HG03135 (cell line): ENCODE results near the gene RHOT1.
"Not testable (repeated sequence)": the region's sequence is repeated elsewhere in the genome, so short reads cannot be mapped to it uniquely, and the experiment has no call there.

ENCODE experiments used
- ATAC-seq: cut with Tn5 transposase; IDR thresholded peaks from one replicate; pipeline ENCODE4 v1.9.1; 2021; ENCODE audit warnings: mild to moderate bottlenecking, moderate library complexity; ENCODE audit not compliant: unreplicated experiment

The RHOT1 gene

DNA sequence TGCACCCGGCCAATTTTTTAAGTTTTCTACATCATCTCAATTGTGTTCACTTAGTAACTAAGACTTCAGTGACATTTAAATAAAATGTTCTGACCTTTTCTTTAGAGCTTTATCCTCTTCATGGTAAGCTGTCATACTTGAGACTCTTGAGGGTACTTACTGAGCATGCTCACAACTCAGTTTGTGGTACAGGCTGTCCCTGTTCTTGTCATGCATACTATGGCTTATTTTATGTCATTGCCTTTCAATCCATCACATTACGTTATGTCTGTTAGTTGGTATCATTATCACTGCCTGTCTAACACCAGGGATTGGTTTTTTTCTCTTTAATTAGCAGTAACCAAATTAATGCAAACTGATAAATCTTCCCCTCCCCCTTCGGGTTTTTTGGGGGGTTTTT, 81.4 kb downstream of the RHOT1 start:
- no peak for ATAC-seq

DNA sequence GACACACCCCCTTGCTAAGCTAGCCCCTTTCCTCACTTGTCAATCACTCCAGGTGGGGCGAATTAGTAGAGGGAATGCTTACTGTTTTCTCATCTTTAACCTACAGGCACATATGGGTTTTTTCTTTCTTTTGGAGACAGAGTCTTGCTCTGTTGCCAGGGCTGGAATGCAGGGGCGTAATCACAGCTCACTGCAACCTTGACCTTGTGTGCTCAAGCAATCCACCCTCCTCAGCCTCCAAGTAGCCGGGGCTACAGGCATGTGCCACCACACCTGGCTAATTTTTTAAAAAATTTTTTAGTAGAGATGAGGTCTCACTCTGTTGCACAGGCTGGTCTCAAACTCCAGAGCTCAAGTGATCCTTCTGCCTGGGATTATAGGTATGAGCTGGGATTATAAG, 84.6 kb downstream of the RHOT1 start:
- ATAC-seq = no peak

DNA sequence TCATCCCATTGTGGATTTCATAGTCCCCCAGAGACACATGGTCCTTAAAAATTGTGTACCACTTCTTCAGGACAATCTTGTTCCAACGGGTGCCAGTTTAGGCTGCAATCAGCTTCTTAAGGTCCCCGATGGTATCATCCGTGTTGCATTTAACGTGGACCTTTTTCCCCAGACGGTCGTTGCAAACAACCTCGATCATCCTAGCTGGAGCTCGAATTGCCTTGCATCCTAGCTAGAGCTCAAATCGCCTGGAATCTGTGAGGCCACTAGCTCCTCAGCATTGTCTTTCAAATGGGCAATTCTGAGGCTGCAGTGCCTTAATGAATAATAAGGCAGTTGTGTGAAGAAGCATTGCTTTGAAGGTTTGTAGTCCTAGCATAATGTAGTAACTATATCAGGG, 85.6 kb downstream of the RHOT1 start:
- no peak for ATAC-seq

DNA sequence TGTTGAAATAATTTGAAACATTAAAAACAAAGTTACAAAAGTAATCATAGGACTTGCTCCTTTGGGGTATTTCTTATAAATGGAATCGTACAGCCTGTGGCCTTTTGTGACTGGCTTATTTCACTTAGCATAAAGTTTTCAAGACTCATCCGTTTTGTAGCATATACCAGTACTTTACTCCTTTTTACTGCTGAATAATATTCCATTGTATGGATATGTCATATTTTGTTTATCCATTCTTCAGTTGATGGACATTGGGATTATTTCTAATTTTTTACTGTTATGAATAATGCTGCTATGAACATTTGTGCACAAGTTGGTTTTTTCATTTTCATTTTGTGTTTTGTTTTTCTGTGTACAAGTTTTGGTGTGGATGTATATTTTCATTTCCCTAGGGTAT, 93.3 kb downstream of the RHOT1 start:
- no peak for ATAC-seq

DNA sequence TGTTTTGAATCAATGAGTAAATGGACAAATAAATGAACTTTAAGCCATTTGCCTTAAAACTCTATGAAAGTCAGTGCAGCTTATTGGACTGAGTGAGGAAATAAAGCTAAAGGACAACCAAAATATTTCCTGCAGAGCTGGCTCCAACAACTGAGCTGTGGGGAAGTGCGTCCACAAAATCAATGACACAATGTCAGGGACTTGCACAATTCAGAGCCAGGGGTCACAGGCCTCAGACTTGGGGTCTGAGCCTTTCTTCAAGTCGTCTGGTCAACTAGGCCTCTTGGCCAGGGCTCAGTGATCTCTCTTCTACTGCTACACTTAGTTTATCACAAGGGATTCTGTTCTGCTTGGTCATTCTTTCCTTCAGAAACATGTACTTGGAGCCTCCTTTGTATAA, 97.2 kb downstream of the RHOT1 start:
- no peak for ATAC-seq

DNA sequence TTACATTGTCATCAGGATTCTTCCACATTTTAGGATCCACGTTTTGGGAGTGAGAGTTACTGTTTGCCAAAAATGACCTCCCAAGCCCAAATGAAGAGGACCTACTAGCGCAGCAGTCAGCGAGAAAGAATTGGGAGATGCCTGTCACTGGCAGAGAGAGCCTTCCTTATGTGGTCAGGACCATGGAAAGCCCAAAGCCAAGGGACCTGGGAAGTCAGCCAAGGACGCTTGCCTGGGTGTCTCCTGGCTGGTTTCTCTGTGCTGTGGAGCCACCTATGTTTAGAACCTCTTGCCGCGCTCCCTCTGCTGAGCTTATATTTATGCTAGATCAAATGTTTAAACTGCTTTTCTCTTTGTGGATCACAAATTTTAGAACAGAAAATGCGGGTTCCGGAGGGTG, 98.4 kb downstream of the RHOT1 start:
- ATAC-seq = no peak

GRCh38 chr17:32241640-32242039, 99.3 kb downstream of the RHOT1 start:
- ATAC-seq = no peak

GRCh38 chr17:32249475-32249874, 107.2 kb downstream of the RHOT1 start:
- ATAC-seq = no peak

DNA sequence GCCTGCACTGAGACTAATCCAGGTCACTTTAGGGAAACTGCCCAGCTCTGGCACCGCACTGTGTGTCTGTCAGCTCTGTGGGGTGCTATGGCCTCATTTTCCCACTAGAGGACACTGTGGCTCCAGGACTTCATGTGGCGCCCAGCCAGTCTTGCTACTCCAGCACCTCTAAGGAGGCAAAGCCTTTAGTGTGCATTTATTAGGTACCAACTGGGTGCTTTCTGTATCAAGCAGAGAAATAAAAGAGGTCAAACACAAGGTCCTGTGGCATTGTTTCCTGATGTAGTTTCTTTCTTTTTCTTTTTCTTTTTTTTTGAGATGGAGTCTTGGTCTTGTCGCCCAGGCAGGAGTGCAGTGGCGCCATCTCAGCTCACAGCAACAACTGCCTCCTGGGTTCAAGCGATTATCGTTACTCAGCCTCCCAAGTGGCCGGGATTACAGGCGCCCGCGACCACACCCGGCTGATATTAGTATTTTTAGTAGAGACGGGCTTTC, 110.9 kb downstream of the RHOT1 start:
- no peak for ATAC-seq

DNA sequence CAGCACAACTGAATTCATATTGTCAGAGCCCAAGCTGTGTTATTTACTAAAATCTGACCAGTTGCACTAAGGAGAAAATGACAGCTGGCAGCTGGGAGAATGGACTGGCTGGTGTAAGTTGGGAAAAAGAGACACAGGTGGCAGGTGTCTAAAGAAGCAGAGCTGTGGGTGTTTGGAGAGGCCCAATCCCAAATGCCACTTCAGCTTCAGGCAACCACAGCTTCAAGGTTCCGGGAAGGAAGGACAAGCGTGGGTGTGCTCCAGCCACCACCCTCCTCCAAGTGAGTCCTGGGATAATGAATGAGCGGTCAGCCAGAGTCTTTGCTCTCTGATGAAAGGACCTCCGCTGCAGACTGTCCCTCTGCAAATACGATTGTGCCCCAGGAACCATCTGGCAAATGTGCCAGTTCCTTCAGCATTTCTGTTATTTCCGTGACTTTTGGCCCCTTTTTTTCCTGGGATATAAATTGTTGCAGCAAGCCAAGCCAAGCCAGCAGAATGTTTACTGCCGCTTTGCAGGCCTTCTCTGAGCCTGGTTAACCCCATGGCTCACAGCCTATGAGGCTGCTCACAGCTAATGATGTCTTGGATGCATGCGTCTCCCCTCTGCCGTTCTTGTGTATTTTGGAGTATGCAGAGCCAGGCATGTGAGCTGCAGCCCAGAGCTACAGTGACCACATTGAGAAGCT, 113.9 kb downstream of the RHOT1 start:
- ATAC-seq = no peak

DNA sequence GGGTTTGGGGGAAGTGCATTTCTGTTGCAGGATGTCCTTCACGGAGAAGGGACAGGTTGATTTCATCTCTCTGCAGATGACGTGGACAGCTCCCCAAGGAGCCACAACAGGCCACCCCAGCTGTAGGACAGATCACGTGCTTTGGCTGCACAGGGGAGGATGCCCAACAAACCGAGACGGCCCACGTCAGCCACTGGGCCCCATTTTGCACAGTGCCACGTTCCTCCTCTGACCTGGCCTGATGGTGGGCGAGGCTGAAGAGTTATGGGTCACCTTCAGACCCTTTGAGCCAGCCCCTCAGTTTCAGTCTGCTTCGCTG, 114.4 kb downstream of the RHOT1 start:
- ATAC-seq = no peak

- ATAC-seq = no peak
Measured at GRCh38 chr17:32258383-32259140, 116.3 kb downstream of the RHOT1 start.

DNA sequence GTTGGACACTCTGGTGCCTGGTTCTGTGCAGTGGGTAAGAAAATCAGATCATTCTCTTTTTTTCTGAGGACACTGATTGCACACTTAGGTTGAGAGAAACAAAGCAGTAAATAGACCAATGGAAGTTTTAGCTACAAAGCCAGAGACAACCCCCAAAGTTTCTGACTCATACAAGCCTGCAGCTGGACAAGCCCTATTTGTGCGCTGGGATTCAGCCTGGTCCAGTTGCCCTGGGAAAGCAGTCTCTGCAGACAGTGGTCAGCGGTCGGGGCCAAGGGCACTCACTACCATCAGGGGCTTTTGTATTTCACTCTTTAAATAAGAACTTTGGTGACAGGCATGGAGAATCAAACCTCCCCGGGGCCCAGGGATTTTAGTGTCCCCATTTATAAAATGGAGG, 117.3 kb downstream of the RHOT1 start:
- ATAC-seq = no peak

- no peak for ATAC-seq
Measured at GRCh38 chr17:32261417-32261736, 119.1 kb downstream of the RHOT1 start.

- no peak for ATAC-seq
Measured at GRCh38 chr17:32261936-32262510, 119.7 kb downstream of the RHOT1 start.

- ATAC-seq = not testable (repeated sequence)
Measured at GRCh38 chr17:32263515-32263914, 121.2 kb downstream of the RHOT1 start.

DNA sequence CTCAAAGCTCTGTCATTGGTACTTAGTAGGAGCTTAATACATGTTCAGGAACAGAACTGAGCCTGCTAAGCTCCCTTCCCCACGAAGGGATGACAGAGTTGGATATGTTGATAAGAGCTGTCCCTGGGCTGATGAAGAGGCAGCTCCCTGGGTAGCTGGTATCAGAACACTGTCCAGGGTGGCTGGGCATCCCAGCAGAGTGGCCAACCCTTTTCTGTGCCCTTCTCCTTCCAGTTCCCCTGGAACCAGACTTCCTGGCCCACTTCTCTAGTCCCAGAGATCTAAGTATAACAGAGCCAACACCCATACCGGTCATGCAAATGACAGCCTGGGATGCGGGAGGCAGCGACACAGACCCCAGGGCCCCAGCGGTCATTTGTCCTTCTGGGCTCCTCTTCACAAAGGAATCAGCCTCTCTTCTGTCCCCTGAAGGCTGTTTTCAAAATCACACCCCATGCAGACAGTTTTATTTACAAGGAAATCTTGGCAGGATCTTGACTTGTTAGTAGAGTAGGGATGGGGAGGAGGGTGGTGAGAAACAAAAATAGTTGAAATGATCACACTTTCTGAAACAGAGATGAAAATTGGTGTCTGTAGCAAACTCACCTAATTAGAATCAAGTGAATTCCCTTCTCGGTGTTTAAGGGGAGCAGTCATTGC, 122.0 kb downstream of the RHOT1 start:
- ATAC-seq = no peak

- no peak for ATAC-seq
Measured at GRCh38 chr17:32264823-32265191, 122.5 kb downstream of the RHOT1 start.

DNA sequence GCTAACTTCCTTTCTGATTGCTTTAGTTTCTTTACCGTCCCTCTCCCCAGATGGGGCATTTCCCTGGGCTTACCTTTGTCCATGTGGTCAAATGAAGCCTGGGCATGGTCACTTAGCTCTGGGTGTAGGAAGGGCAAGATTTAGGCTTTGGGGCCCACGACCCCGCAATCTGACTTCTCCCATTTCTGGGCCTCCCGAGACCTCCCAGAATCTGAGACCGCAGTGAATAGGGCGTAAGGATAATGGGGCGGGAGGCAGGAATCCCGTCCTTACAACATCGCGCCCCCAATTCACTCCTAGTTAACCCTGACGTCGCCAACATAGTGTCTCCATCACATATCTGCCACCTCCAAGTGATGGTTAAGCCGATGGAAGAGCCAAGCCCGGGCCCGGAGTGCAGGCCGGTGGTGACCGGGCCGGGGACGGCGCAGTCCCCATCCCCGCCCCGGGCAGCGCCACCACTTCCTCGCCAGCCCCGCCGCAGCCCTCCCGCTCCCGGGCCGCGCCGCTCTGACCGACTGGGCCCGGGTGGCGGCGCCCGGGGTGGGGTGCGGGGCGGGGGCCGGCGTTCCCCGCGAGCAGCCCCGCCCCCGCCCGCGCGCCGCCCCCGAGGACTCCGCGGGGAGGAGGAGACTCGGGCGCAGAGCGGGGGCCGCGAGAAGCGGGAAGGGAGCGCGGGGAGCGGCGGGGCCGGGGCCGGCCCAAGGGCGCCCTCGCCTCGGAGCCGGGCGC, 123.1 kb downstream of the RHOT1 start, which contains the start of gene RHBDL3:
Gene RHBDL3, plus strand, starts transcription at position 641 of the 732 bp plus-strand sequence. CDS start 358 bp downstream, outside the sequence.
- no peak for ATAC-seq

GRCh38 chr17:32266051-32266388, 123.7 kb downstream of the RHOT1 start:
- ATAC-seq = no peak
